Measurements from ENCODE around the gene PON2.
"Not testable (repeated sequence)": the region's sequence is repeated elsewhere in the genome, so short reads cannot be mapped to it uniquely, and the experiment has no call there.

The PON2 gene

DNA sequence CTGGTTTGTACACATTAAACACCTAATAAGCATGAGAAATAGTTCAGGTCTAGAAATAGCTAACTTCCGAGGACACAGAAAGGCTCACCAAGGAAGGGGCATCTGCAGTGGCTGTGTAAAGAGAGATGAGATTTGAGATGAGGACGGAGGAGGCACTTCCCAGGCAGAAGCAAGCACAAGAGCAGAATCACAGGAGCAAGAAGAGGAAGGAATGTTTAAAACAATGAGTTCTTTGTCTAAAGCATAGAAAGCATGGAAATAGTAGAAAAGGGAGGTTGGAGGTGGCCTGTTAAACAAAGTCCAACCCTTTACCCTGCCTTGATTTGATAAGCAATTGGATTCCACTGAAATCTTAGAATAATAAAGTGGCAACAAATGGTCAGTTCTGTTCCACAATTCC, 27.1 kb downstream of the PON2 start:
- DNase-seq (ENCODE audit: extremely low read depth in 1 of 2, low read depth in 1 of 2), result no peak

DNA sequence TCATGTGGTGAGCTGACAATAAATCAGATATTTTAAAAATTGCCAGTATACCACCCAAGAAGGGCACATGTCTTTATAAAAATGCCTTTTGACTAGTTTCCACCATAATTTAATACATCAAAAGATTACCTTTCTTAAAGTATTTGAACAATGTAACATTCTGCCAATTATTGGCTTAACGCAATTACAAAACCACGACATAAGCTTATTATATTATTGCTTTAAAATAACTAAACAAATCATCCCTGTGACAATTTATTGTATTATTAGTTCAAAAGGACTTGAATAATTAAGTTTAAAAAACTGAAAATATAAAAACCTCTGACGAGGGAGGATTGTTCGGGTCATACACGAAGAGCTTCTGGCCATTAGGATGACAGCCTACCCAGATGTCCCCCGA, 29.0 kb downstream of the PON2 start:
- DNase-seq (ENCODE audit: extremely low read depth in 1 of 2, low read depth in 1 of 2), result no peak

DNA sequence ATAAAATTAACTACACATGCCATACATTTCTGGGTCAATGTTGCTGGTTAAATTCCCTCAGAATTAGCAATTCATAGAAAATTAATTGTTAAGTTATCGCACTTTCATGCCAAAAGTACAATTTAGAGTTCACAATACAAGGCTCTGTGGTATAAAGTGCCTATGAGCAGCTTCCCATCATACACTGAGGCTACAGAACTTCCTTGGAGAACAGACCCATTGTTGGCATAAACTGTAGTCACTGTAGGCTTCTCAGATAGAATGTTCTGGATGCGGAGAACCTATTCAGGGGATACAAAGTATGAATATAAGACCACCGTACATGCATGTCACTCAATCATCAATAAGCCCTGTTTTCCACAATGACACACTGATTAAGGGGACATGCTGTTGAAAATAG, 29.6 kb downstream of the PON2 start:
- no peak for DNase-seq (ENCODE audit: extremely low read depth in 1 of 2, low read depth in 1 of 2)

DNA sequence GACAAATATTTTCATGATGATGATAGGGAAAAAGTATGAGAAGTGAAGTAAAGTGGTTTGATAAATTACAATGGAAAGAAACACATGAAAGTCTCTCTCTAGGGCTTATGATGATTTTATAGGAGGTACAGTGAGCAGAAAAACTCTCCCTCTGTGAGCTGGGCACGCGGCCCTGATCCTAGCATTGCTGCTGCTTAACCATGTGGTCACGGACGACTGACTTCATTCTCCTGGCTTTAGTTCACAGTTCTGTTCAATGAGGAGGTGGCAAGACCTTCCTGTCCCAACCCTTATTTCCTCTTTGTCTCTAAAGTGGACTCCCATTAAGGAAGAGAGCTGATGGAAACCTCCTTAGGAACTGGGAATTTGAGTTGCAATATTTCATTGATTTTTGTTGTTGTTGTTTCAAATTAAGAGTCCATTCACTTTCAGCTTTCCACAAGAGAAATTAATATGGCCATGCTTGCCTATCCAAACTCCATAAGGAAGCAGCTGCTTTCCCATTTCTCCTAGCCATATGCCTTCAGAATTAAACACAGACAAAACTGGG, 30.4 kb downstream of the PON2 start:
- DNase-seq (ENCODE audit: extremely low read depth in 1 of 2, low read depth in 1 of 2), result no peak

DNA sequence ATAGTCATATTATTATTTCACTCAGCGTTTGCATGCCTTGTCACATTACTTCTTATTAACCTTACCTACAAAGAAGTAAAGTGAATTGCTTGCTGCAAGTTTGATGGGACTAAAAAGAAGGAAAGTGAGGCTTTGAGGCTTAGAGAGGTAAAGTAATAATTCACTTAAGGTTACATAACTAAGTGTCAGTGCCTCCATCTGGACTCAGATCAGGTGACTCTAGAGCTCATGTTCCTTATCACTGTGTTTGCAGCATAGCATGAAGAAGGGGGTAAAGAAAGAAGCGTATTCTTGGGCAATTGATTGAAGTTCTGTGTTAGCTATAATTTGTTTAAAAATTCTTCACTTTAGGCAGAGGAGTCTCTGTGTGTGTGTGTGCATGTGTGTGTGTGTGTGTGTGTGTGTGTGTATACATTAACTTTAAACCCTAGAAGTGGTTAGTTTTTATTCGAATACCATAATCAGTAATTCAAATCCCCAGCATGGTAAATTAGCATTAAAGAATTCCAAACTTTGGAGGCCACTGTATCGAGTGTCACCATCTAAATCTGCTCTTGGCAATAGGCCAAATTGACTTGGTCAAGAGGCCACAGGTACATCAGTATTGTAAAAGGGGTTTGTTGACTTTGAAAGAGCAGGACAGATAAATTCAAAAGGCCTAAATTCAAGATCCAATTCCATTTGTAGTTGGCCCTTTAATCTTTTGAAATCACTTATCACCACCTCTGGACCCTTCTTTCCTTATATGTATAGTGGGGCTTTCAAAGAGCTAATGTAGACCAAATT, 36.5 kb downstream of the PON2 start:
- no peak for DNase-seq (ENCODE audit: extremely low read depth in 1 of 2, low read depth in 1 of 2)

DNA sequence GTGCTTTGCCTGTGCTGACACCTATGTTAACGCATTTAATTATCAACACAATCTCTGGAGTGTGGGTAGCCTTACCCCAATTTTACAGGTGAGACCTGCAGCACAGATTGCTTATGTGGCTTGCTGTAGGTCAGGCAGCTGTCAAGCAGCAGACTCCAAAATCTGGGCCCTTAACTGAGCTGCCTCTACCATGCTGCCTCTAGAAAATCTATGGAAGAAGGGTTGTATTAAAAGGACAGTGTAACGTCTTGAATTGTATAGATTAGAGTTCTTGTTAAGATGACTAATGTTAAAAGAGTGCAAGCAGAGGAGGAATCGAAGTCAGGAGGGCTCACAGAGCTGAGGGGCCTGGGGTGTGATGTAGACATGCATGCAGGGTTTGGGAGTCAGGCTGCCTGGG, 37.4 kb downstream of the PON2 start:
- DNase-seq (ENCODE audit: extremely low read depth in 1 of 2, low read depth in 1 of 2), result no peak

DNA sequence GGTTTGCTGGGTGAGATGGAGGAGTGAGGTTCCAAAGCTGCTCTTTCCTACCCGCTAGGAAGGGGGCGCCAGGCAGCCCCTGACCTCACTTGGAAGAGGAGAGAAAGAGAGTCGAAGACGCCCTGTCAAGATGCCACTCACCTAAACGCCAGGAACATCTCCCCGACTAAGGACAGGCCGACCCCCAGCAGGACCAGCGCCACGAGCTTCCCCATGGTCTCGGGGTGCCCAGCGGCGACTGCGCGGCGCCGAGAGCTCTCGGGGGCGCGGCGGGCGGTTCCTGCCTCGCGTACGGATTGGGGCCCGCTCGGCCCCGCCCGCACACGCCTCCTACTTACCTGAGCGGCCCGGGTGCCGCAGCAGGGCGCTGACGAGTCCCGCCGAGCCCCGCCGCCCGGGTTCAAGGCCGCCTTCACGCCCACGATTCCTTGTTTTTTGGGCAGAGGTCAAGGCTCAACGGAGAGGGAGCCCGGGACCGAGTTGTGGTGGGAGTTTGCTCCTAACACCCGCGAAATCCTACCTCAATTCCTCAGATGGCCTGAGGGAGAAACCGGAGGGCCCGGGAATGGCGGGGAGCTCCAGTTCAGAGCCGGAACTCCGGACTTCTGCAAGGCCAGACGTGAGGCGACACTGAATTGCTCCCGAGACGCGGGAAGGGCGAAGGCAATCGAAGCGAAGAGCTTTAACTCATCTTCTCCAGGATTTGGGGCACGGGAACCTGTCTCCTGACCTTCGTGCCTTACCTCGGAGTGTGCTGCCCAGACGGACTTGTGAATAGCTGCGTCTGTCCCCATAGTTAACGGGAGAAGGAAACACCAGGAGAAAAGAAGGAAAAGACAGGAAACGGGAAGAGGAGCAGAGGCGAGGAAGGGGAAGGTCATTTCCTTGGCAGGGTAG, 38.4 kb downstream of the PON2 start, which contains the start of gene PON3:
Gene PON3 (minus strand): TSS at position 240 of the 897 bp plus-strand sequence. CDS start 25 bp downstream, at position 215.
- DNase-seq (ENCODE audit: extremely low read depth in 1 of 2, low read depth in 1 of 2), result no peak

DNA sequence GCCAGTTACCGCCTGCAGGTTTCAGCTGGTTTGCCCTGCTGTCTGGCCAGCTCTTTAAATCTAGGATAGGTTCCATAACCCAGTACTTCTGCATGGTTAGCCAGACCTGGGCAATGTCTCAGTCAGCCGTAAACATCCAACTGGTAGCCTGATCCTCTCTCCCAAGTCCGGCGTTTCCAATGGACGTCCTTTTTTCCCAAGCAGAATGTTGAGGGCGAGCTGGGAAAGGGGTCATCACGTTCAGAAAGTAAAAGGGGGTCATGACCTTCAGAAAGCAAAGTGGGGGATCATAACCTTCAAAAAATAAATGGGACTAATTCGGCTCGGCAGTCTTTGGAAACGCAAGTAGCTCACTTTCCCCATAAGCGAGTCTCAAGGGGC, 39.1 kb downstream of the PON2 start:
- no peak for DNase-seq (ENCODE audit: extremely low read depth in 1 of 2, low read depth in 1 of 2)

DNA sequence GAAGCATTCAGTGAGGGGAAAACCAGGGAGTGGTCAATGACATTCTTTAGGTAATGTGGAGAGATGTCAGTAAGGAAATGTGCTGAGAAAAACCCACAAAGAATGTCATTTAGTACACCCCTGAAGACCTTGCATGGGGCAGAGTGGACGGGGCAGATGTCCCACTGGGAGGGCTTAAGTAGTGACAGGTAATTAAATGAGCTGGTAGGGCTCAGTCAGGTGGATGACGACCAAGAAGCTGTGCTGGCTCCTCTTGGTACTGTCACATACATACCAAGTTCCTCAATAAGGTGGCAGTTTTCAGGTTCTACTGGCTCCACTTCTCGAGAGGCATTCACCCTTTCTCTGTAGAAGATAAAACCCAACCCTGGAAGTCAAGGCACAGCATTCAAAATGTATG, 40.5 kb downstream of the PON2 start:
- DNase-seq (ENCODE audit: extremely low read depth in 1 of 2, low read depth in 1 of 2), result no peak

DNA sequence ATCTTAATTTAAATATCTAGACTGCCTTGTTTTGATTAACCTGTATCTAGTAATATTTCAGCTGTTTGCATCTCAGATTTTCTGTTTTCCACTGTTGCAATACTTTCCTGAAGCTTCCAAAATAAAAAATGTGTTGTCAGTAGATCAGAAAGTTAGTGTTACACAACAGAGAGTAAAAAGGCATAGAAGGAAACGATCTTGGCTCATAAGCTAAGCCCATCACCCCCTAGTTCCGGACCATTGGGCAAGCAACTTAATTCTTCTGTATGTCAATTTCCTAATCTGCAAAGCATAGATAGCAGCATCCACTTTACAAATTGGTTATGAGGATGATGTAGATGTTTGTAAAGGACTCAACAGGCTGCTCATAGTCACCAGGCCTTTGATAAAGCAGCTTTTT, 43.1 kb downstream of the PON2 start:
- no peak for DNase-seq (ENCODE audit: extremely low read depth in 1 of 2, low read depth in 1 of 2)

DNA sequence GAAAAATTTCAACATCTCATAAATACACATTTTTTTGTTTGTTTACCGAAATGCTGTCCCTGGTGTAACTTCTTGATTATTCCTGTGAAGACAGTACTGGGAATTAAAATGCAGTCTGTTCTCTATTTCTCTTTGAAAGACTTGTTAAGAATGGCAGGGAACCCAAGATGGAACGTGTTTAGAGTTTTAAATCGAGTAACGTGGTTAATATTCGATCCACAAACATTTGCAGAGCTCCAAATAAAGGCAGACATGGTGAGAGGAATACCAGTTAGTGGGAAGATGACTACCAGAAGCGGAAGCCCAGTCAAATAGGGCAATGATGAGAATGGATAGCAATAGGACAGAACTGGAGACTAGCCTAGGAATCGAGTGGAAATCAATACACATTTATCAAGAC, 45.3 kb downstream of the PON2 start:
- DNase-seq (ENCODE audit: extremely low read depth in 1 of 2, low read depth in 1 of 2), result no peak

DNA sequence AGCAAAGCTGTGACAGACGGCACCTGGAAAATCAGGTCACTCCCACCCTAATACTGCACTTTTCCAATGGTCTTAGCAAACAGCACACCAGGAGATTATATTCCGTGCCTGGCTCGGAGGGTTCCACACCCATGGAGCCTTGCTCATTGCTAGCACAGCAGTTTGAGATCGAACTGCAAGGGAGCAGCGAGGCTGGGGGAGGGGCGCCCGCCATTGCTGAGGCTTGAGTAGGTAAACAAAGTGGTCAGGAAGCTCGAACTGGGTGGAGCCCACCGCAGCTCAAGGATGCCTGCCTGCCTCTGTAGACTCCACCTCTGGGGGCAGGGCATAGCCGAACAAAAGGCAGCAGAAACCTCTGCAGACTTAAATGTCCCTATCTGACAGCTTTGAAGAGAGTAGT, 55.4 kb downstream of the PON2 start:
- not testable (repeated sequence) for DNase-seq (ENCODE audit: extremely low read depth in 1 of 2, low read depth in 1 of 2)

DNA sequence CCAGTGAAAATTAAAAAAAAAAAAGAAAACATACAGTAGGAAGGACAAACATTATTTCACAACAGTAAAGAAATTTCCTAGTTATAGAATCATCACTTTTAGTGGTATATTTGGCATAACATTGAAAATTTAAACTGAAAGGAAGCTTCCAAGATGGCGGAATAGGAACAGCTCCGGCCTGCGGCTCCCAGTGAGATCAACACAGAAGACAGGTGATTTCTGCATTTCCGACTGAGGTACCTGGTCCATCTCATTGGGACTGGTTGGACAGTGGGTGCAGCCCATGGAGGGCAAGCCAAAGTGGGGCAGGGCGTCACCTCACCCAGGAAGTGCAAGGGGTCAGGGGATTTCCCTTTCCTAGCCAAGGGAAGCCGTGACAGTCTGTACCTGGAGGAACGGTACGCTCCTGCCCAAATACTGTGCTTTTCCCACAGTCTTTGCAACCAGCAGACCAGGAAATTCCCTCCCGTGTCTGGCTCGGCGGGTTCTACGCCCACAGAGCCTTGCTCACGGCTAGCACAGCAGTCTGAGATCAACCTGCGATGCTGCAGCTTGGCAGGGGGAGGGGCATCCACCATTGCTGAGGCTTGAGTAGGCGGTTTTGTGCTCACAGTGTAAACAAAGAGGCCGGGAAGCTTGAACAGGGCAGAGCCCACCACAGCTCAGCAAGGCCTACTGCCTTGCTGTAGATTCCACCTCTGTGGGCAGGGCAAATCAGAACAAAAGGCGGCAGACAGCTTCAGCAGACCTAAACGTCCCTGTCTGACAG, 58.0 kb downstream of the PON2 start:
- no peak for DNase-seq (ENCODE audit: extremely low read depth in 1 of 2, low read depth in 1 of 2)

DNA sequence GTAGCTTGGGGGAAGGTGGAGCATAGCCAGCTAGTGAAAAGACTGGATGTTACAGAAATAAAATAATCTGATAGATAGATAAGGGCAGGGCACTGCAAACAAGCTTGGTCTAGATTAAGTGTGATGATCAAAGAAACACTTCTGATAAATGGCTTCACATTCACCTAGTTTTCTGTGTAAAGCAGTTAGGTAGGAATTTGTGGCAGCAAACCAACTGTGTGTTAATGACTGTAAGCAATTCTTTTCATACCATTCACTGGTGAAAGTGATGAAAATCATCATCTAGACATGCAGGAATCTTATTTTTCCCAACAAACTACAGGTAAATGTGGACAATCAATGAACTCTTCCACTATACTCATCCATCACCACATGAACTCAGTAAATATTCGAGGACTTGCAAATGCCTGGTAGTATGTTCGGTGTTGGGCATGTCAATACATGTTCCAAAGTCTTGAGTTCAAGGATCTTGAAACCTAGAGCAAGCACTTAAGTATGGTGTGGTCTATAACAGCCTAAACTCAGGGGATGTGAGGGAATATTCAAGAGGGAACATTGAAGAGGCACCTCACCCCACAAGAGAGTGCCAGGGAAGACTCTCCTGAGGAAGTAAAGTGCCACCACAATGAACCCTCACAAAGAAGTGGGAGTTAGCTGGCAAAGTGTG, 59.1 kb downstream of the PON2 start:
- DNase-seq (ENCODE audit: extremely low read depth in 1 of 2, low read depth in 1 of 2), result no peak

DNA sequence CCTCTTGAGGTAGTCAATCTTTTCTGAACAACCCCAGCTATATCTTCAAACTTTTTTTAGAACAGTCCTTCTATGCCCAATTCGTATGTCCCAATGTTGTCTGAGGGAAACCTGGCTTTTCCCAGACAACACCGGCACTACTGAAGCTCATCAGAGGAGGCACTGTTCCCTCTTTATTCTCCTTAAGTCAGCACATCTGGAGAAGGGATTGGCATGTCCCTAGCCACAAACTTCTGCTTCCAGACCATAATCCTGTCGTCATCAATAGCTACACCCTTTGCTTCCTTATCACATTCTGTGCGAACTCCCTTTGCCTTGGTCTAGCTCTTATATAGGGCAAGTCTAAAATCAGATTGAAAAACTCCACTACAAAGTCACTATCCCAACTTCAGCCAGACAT, 61.5 kb downstream of the PON2 start:
- no peak for DNase-seq (ENCODE audit: extremely low read depth in 1 of 2, low read depth in 1 of 2)

DNA sequence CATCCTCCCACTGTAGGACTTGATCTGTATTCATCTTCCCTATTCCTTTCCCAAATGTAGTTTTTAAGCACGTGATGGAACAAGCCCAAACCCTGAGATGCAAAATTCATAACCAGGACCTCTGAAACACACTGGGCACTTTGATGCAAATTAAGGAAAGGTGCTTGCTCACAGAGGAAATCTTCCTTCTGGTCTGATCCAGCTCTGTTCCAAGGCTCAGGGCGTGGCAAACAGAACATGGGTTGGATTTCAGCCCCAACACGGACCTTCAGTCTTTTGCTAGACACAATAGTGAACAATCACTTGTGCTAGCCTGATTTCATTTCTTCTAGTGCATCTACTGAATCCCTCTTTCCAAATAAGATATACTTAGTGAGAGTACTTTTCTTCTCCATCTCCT, 66.6 kb downstream of the PON2 start:
- DNase-seq (ENCODE audit: extremely low read depth in 1 of 2, low read depth in 1 of 2), result no peak

DNA sequence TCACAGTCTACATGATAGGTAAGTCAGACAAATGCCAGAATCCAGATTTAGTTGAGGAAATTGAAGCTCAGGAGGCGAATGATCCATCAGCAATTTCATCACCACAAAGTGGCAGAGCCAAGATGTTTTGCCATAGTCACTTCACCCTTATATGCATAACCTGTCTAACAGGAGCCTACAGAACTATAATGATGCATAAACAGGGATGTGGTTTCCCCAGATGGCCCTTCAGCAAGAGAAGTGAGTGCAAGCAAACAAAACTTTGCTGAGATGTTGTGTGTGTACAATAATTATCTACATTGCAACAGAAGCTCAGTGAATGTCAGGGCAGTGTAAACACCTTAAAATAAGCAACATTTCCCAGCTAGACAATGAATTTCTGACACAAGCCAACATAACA, 67.2 kb downstream of the PON2 start:
- no peak for DNase-seq (ENCODE audit: extremely low read depth in 1 of 2, low read depth in 1 of 2)

DNA sequence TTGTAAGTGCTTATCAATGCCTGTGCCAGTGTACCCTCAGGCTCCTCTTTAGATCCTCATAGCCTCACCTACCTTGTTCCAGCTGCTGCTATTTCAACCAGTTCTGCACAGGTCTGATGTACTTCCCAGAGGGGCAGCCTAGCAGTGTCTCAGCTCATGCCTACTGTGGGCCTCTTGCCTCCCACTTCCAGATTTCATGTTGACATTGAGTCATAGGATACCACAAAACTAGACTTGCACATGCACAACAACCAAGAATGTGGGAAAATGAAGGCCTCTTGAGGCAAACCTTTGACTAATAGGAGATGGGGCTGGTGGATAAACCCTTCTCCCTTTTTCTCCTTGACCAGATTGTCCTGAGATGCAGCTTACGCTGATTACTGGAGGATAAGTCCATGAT, 69.7 kb downstream of the PON2 start:
- no peak for DNase-seq (ENCODE audit: extremely low read depth in 1 of 2, low read depth in 1 of 2)

DNA sequence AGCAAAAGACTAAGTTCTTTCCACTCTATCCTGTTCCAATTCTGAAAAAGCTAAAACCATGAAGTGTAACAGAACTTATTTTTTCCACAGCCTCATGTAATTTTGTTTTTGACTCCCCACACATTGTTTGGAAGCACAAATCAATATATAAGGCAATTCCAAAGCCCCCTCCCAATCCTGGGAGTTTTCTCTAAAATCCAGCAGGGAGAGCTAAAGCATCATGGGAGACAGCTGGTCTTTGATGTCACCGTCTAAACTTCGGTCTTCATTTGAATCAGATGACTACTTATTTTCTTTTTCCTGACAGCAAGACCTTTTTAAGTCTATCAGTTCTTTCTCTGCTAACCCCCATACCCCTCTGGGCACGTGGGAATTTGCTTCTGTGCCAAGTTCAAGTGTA, 77.2 kb downstream of the PON2 start:
- DNase-seq (ENCODE audit: extremely low read depth in 1 of 2, low read depth in 1 of 2), result no peak

Measured in activated CD8-positive, alpha-beta memory T cell treated with anti-CD3 and anti-CD28 coated beads for 1 hour (primary cell).